Neural progenitor cell (in vitro differentiated cells): Measurements from ENCODE around the gene DHRS12. TPM values are rescaled to one million over a fixed set of nuclear protein-coding genes. Genes with fewer than 3 reads are reported as not detected.
A peak's percentile ranks its signal among the peaks of the same experiment; 100 is the strongest.

Experiments used
- DNase-seq: peaks from one replicate; pipeline ENCODE4 v3.0.0-alpha.2; 2016; ENCODE audit warnings: low spot score
- H2AFZ ChIP-seq: fragments of 200-600 bp; sonication (generic); replicated peaks from 2 replicates; pipeline ENCODE4 v1.6.1; 2016; ENCODE audit warnings: antibody characterized with exemption
- H3F3A ChIP-seq: fragments of 200-600 bp; sonication (generic); 2 replicates; pipeline ENCODE4 v1.6.1; 2016; ENCODE audit warnings: antibody characterized with exemption, low read depth
- H3K27ac ChIP-seq: fragments of 200-600 bp; sonication (generic); 2 replicates; pipeline ENCODE4 v1.5.1; 2016; ENCODE audit warnings: mild to moderate bottlenecking
- H3K27me3 ChIP-seq: fragments of 200-600 bp; sonication (generic); 2 replicates; pipeline ENCODE4 v1.6.1; 2016; ENCODE audit warnings: mild to moderate bottlenecking, moderate library complexity
- H3K36me3 ChIP-seq: fragments of 200-600 bp; sonication (generic); 2 replicates; pipeline ENCODE4 v1.5.1; 2016
- H3K4me1 ChIP-seq: fragments of 200-600 bp; sonication (generic); 2 replicates; pipeline ENCODE4 v1.6.1; 2016; ENCODE audit warnings: mixed run types
- H3K4me2 ChIP-seq: fragments of 200-600 bp; sonication (generic); 2 replicates; pipeline ENCODE4 v1.6.1; 2016
- H3K4me3 ChIP-seq: fragments of 200-600 bp; sonication (generic); 2 replicates; pipeline ENCODE4 v1.5.1; 2016
- H3K79me2 ChIP-seq: fragments of 200-600 bp; sonication (generic); 2 replicates; pipeline ENCODE4 v1.6.1; 2016; ENCODE audit warnings: low read depth
- H3K9ac ChIP-seq: fragments of 200-600 bp; sonication (generic); 2 replicates; pipeline ENCODE4 v1.6.1; 2016
- H3K9me3 ChIP-seq: fragments of 200-600 bp; sonication (generic); 2 replicates; pipeline ENCODE4 v1.5.1; 2016; ENCODE audit warnings: low read depth
- H4K20me1 ChIP-seq: fragments of 200-600 bp; sonication (generic); 2 replicates; pipeline ENCODE4 v1.6.1; 2016; ENCODE audit warnings: low read depth
- H3K27ac Mint-ChIP-seq: 3 replicates; pipeline ENCODE4 v1.8.0; 2021; ENCODE audit warnings: mixed read lengths
- H3K27me3 Mint-ChIP-seq: 2 replicates; pipeline ENCODE4 v1.8.0; 2022; ENCODE audit warnings: low read depth, mild to moderate bottlenecking, inconsistent platforms, moderate library complexity, mixed read lengths; ENCODE audit not compliant: insufficient read depth
- H3K36me3 Mint-ChIP-seq: 3 replicates; pipeline ENCODE4 v1.8.0; 2021; ENCODE audit warnings: mixed read lengths
- H3K4me1 Mint-ChIP-seq: 3 replicates; pipeline ENCODE4 v1.8.0; 2021; ENCODE audit warnings: mixed read lengths
- H3K4me3 Mint-ChIP-seq: 3 replicates; pipeline ENCODE4 v1.8.0; 2021; ENCODE audit warnings: mild to moderate bottlenecking, moderate library complexity, mixed read lengths
- H3K9me3 Mint-ChIP-seq: 3 replicates; pipeline ENCODE4 v1.8.0; 2020; ENCODE audit warnings: mixed read lengths
- CTCF ChIP-seq: fragments of 200-600 bp; sonication (generic); IDR thresholded peaks from 2 replicates; pipeline ENCODE4 v1.5.1; 2017; ENCODE audit warnings: antibody characterized with exemption, mild to moderate bottlenecking
- EZH2 ChIP-seq: fragments of 200-600 bp; sonication (generic); IDR thresholded peaks from 2 replicates; pipeline ENCODE4 v1.6.1; 2017; ENCODE audit warnings: antibody characterized with exemption, mild to moderate bottlenecking, moderate library complexity
- EZH2phosphoT487 ChIP-seq: fragments of 200-600 bp; sonication (generic); IDR thresholded peaks from 2 replicates; pipeline ENCODE4 v1.6.1; 2017; ENCODE audit warnings: antibody characterized with exemption
- total RNA-seq: library from RNA; depleted of rRNA; stranded (reverse); fragments of >200 nt; gene quantifications from 2 replicates; pipeline ENCODE4 v1.2.3, GENCODE V29; 2015; ENCODE audit warnings: low replicate concordance

DHRS12 gene
- total RNA-seq, 1 donor from 2014 or later = 5.2 TPM

- no peaks in the 10 kb centered on the region for H3K4me1 ChIP-seq
- no peak overlapping the region for H2AFZ ChIP-seq
- Mint-ChIP-seq H3K4me3 (no peak overlapping the region), H3K4me1 (peaks cover 3% of the 10 kb centered on the region), H3K27ac (no peak overlapping the region), H3K27me3 (peaks cover 2% of the 10 kb centered on the region), H3K36me3 (no peaks in the 10 kb centered on the region), H3K9me3 (peaks cover 8% of the 10 kb centered on the region)
- H3K79me2 ChIP-seq = no peaks in the 10 kb centered on the region
- H3K27ac ChIP-seq = no peak overlapping the region
- DNase-seq = no peak
- no peaks in the 10 kb centered on the region for H3K27me3 ChIP-seq
- H3K9ac ChIP-seq = no peak overlapping the region
- no peaks in the 10 kb centered on the region for H3K36me3 ChIP-seq
- no peaks in the 10 kb centered on the region for H3K9me3 ChIP-seq
- no peak overlapping the region for H3K4me3 ChIP-seq
- H3K4me2 ChIP-seq = no peak overlapping the region
- H3F3A ChIP-seq = no peaks in the 10 kb centered on the region
- no peak for TF ChIP-seq EZH2
- TF ChIP-seq EZH2phosphoT487 = no peak
- TF ChIP-seq CTCF = no peak
- no peaks in the 10 kb centered on the region for H4K20me1 ChIP-seq
Observed at GRCh38 chr13:51846756-51847155, 42.8 kb upstream of the DHRS12 start.

GRCh38 chr13:51845574-51846318 is 41.8 kb upstream of the DHRS12 start:
- no peaks in the 10 kb centered on the region for H3K9me3 ChIP-seq
- no peaks in the 10 kb centered on the region for H3K36me3 ChIP-seq
- no peak overlapping the region for H3K4me2 ChIP-seq
- H3K27ac Mint-ChIP-seq = no peak overlapping the region
- no peak overlapping the region for H3K9ac ChIP-seq
- no peak overlapping the region for H3K27ac ChIP-seq
- no peaks in the 10 kb centered on the region for H3K27me3 Mint-ChIP-seq
- no peak overlapping the region for H3K4me3 ChIP-seq
- H3K27me3 ChIP-seq = no peaks in the 10 kb centered on the region
- no peak overlapping the region for H3K4me3 Mint-ChIP-seq
- H3F3A ChIP-seq = no peaks in the 10 kb centered on the region
- no peaks in the 10 kb centered on the region for H4K20me1 ChIP-seq
- peaks cover 6% of the 10 kb centered on the region for H3K4me1 Mint-ChIP-seq
- peaks cover 6% of the 10 kb centered on the region for H3K4me1 ChIP-seq
- H3K79me2 ChIP-seq = no peaks in the 10 kb centered on the region
- no peak for DNase-seq
- TF ChIP-seq EZH2phosphoT487 (no peak), CTCF (no peak), EZH2 (no peak)
- peaks cover 8% of the 10 kb centered on the region for H3K9me3 Mint-ChIP-seq
- peak overlapping the region; percentile 99 for H2AFZ ChIP-seq
- no peaks in the 10 kb centered on the region for H3K36me3 Mint-ChIP-seq

GRCh38 chr13:51844862-51845573 is 41.1 kb upstream of the DHRS12 start, which contains the start of gene TMEM272:
Gene TMEM272 (minus strand): TSS chr13:51845177. CDS start chr13:51838530, 6,647 bp downstream.
- peak; percentile 70 for DNase-seq

More at GRCh38 chr13:51844862-51845573, 41.1 kb upstream of the DHRS12 start, which contains the start of gene TMEM272:
- Histone ChIP-seq H3K4me3 (no peak within 1 kb of the TSS), H3F3A (no peaks in the 10 kb centered on the region), H3K9me3 (no peaks in the 10 kb centered on the region), H3K9ac (no peak within 1 kb of the TSS), H3K36me3 (no peaks in the 10 kb centered on the region), H3K27me3 (no peaks in the 10 kb centered on the region), H3K79me2 (no peaks in the 10 kb centered on the region), H3K4me1 (peaks cover 6% of the 10 kb centered on the region), H3K4me2 (no peak within 1 kb of the TSS), H2AFZ (peak within 1 kb of the TSS; percentile 99), H4K20me1 (no peaks in the 10 kb centered on the region), H3K27ac (no peak within 1 kb of the TSS)
- Mint-ChIP-seq H3K27me3 (no peaks in the 10 kb centered on the region), H3K4me3 (no peak within 1 kb of the TSS), H3K27ac (peak within 1 kb of the TSS; percentile 51), H3K4me1 (peaks cover 6% of the 10 kb centered on the region), H3K9me3 (peaks cover 8% of the 10 kb centered on the region), H3K36me3 (no peaks in the 10 kb centered on the region)
- no peak for TF ChIP-seq EZH2phosphoT487
- peak; percentile 92 for TF ChIP-seq CTCF
- no peak for TF ChIP-seq EZH2
